K562 (cell line): ENCODE measurements around the gene TICAM1. TPM values are rescaled to one million over a fixed set of nuclear protein-coding genes. Genes with fewer than 3 reads are reported as not detected.

Source experiments
- ATAC-seq: fragments of 200-7000 bp; cut with Tn5 transposase; 3 replicates; pipeline ENCODE4 v1.9.1; 2020; ENCODE audit warnings: moderate library complexity
- BruUV-seq: library from RNA; stranded (reverse); fragments of 400-500 nt; replicated peaks from 2 replicates; lab custom pipeline; 2021; lab: Mats Ljungman, UMichigan
- CTCF ChIA-PET: fragments of 300-600 bp; formaldehyde crosslinking; extraction: SDS; loops from one replicate; lab custom pipeline; 2021; ENCODE audit warnings: low intra/inter-chr PET ratio; lab: Yijun Ruan, JAX
- POLR2A ChIA-PET: fragments of 300-600, 350-650 bp; sonication (Branson Sonifier 250); formaldehyde crosslinking; extraction: SDS; loops from one replicate; lab custom pipeline; 2021; ENCODE audit warnings: antibody characterized with exemption, inconsistent platforms; lab: Yijun Ruan, JAX
- DNase-seq, 4 experiments: peaks; one replicate each; pipeline versions ENCODE4 v3.0.0 to v3.0.0-alpha.2; 2011 to 2018; ENCODE audit warnings: low spot score in 3 of 4, mixed read lengths in 3 of 4; ENCODE audit errors: extremely low read depth in 1 of 4
- FAIRE-seq: peaks from 2 replicates; lab custom pipeline; 2011; peaks lifted over from hg19 to GRCh38; lab: Jason Lieb, UNC
- H2AFZ ChIP-seq: 2 replicates; pipeline ENCODE4 v1.6.0; 2011; ENCODE audit warnings: low read depth, low read length, control low read depth, inconsistent platforms
- H3K27ac ChIP-seq: fragments of 200-600 bp; 3 replicates; pipeline ENCODE4 v1.8.0; 2011; ENCODE audit warnings: low read depth, mild to moderate bottlenecking, control low read depth, inconsistent platforms, low read length, moderate library complexity, mixed read lengths; ENCODE audit errors: extremely low read depth
- H3K27me3 ChIP-seq, 2 experiments: fragments of 300-600 bp in 1 of 2; 2 replicates in 1 of 2; 3 replicates in 1 of 2; pipeline versions ENCODE4 v1.6.0 to v1.8.0; 2011; ENCODE audit warnings: inconsistent platforms in 2 of 2, low read length in 2 of 2, mild to moderate bottlenecking in 1 of 2, mixed read lengths in 1 of 2, moderate library complexity in 1 of 2; ENCODE audit not compliant: control insufficient read depth in 2 of 2, insufficient read depth in 2 of 2
- H3K36me3 ChIP-seq: fragments of 300-600 bp; 3 replicates; pipeline ENCODE4 v1.8.0; 2011; ENCODE audit warnings: mild to moderate bottlenecking, low read length, inconsistent platforms; ENCODE audit not compliant: control insufficient read depth, insufficient read depth
- H3K4me1 ChIP-seq, 2 experiments: fragments of 200-600 bp in 1 of 2; replicated peaks in 1 of 2; 2 replicates in 1 of 2; 3 replicates in 1 of 2; pipeline versions ENCODE4 v1.5.1 to v1.8.0; 2011; ENCODE audit warnings: inconsistent platforms in 2 of 2, low read length in 2 of 2, mild to moderate bottlenecking in 1 of 2, mixed read lengths in 1 of 2, moderate library complexity in 1 of 2; ENCODE audit not compliant: control insufficient read depth in 2 of 2, insufficient read depth in 2 of 2
- H3K4me2 ChIP-seq: 2 replicates; pipeline ENCODE4 v1.6.1; 2011; ENCODE audit warnings: low read length, control low read depth, inconsistent platforms, mixed read lengths; ENCODE audit not compliant: insufficient read depth
- H3K4me3 ChIP-seq: fragments of 200-600 bp; sonication (generic), shearing (Covaris generic); 2 replicates; pipeline ENCODE4 v1.5.1; 2016; ENCODE audit warnings: control low read depth, inconsistent platforms
- H3K79me2 ChIP-seq: fragments of 200-600 bp; 3 replicates; pipeline ENCODE4 v1.8.0; 2011; ENCODE audit warnings: low read length, inconsistent platforms; ENCODE audit not compliant: control insufficient read depth, insufficient read depth
- H3K9ac ChIP-seq, 2 experiments: 2 replicates each; pipeline versions ENCODE4 v1.6.0 to v1.6.1; 2011; ENCODE audit warnings: low read depth in 2 of 2, low read length in 2 of 2, control low read depth in 1 of 2, inconsistent platforms in 1 of 2, mild to moderate bottlenecking in 1 of 2, mixed read lengths in 1 of 2; ENCODE audit not compliant: insufficient read depth in 1 of 2
- H3K9me1 ChIP-seq: one replicate; pipeline ENCODE4 v1.6.0; 2011; ENCODE audit warnings: inconsistent platforms, mild to moderate bottlenecking, low read length, moderate library complexity; ENCODE audit not compliant: control insufficient read depth, insufficient read depth
- H3K9me3 ChIP-seq: replicated peaks from 2 replicates; pipeline ENCODE4 v1.5.1; 2011; ENCODE audit warnings: low read depth, low read length, inconsistent platforms; ENCODE audit not compliant: control insufficient read depth, insufficient read depth
- H4K20me1 ChIP-seq: replicated peaks from 2 replicates; pipeline ENCODE4 v1.6.1; 2011; ENCODE audit warnings: low read length, inconsistent platforms, mixed read lengths; ENCODE audit not compliant: control insufficient read depth, insufficient read depth
- BCLAF1 ChIP-seq, 2 experiments: fragments of 450-650 bp in 1 of 2; IDR thresholded peaks; 2 replicates each; pipeline ENCODE4 v1.6.1; 2011 to 2017; ENCODE audit warnings: low read depth in 2 of 2, antibody characterized with exemption in 1 of 2, borderline replicate concordance in 1 of 2, low read length in 1 of 2, mild to moderate bottlenecking in 1 of 2, mixed read lengths in 1 of 2; ENCODE audit not compliant: control insufficient read depth in 1 of 2
- ETS2 ChIP-seq: IDR thresholded peaks from 2 replicates; pipeline ENCODE4 v1.6.1; 2016; ENCODE audit warnings: borderline replicate concordance, missing genetic modification characterization, mild to moderate bottlenecking, moderate library complexity, missing compliant biosample characterization; ENCODE audit not compliant: poor library complexity, severe bottlenecking
- FOXP4 ChIP-seq: sonication (generic); formaldehyde crosslinking; IDR thresholded peaks from 2 replicates; pipeline ENCODE4 v1.8.0; 2022; ENCODE audit warnings: mild to moderate bottlenecking, missing genetic modification reagents, borderline replicate concordance
- GATAD2A ChIP-seq: fragments of 450-650 bp; IDR thresholded peaks from 2 replicates; pipeline ENCODE4 v1.6.1; 2017
- GTF2F1 ChIP-seq: IDR thresholded peaks from 2 replicates; pipeline ENCODE4 v1.6.1; 2011; ENCODE audit warnings: low read depth, low read length, improper control_type of control experiment
- HLTF ChIP-seq: fragments of 450-650 bp; IDR thresholded peaks from 2 replicates; pipeline ENCODE4 v1.6.1; 2016
- NBN ChIP-seq: fragments of 450-650 bp; IDR thresholded peaks from 2 replicates; pipeline ENCODE4 v1.6.1; 2016; ENCODE audit warnings: low read depth, mild to moderate bottlenecking
- NKRF ChIP-seq: fragments of 450-650 bp; IDR thresholded peaks from 2 replicates; pipeline ENCODE4 v1.6.1; 2016; ENCODE audit warnings: borderline replicate concordance
- PHF20 ChIP-seq: fragments of 450-650 bp; IDR thresholded peaks from 2 replicates; pipeline ENCODE4 v1.6.1; 2018; ENCODE audit not compliant: partially characterized antibody
- SAFB2 ChIP-seq: fragments of 200-400 bp; formaldehyde crosslinking; IDR thresholded peaks from 2 replicates; pipeline ENCODE4 v1.6.1; 2018; ENCODE audit warnings: borderline replicate concordance, low read length, low read depth, moderate library complexity; ENCODE audit not compliant: severe bottlenecking
- SMARCA5 ChIP-seq: fragments of 450-650 bp; IDR thresholded peaks from 2 replicates; pipeline ENCODE4 v1.6.1; 2016
- ZNF280A ChIP-seq: fragments of 450-650 bp; IDR thresholded peaks from 2 replicates; pipeline ENCODE4 v1.6.1; 2018; ENCODE audit warnings: mild to moderate bottlenecking, low read depth; ENCODE audit not compliant: partially characterized antibody
- WGBS: fragments of 100-300 bp; shearing (Covaris generic); methylation state at CpG from one replicate; pipeline ENCODE4 v1.1.6; 2016; ENCODE audit warnings: low coverage, mixed read lengths; ENCODE audit not compliant: insufficient coverage; ENCODE audit errors: missing lambda C conversion rate; 5-methylcytosine and 5-hydroxymethylcytosine counted together
- in situ Hi-C: fragments of 300-500 bp; cut with MboI; formaldehyde crosslinking; loops from 4 replicates; pipeline ENCODE4 v1.15.0; 2018; ENCODE audit warnings: inconsistent platforms, mixed read lengths
- intact Hi-C: fragments of 100-400 bp; cut with micrococcal nuclease; formaldehyde crosslinking; loops from 2 replicates; pipeline ENCODE4 v1.14.2; 2022
- polyA plus RNA-seq, 8 experiments: library from polyadenylated mRNA; depleted of rRNA in 4 of 8; stranded (reverse) in 5 of 8; unstranded in 3 of 8; fragments of >200 nt; fragmentation: Nextera tagmentation in 2 of 8; fragmentation: Illumina TruSeq in 1 of 8; extraction: Ambion mirVana in 2 of 8; extraction: Trizol in 1 of 8; gene quantifications; 2 replicates each; pipeline versions ENCODE4 v1.2.1 to v1.2.3, GENCODE V29; 2011 to 2014; ENCODE audit warnings: inconsistent platforms in 1 of 8, missing spikeins in 1 of 8
- total RNA-seq, 7 experiments: library from RNA; depleted of rRNA in 6 of 7; stranded (reverse); fragments of >200 nt in 6 of 7; fragmentation: Illumina TruSeq in 2 of 7; extraction: Trizol in 2 of 7; gene quantifications; 2 replicates each; pipeline versions ENCODE4 v1.2.1 to v1.2.3, GENCODE V29; 2011 to 2021; ENCODE audit warnings: low replicate concordance in 1 of 7

Gene TICAM1
- total and polyA plus RNA-seq, 9 of the 15 experiments (the other 6 are each of a cell fraction or from before 2014, with no cell fraction given): 0.07 to 11.6 (median 1.5) TPM

GRCh38 chr19:4830768-4831265 lies 695 bp downstream of the TICAM1 start:
- no peaks in the 10 kb centered on the region for H3K9me1 ChIP-seq
- ChIA-PET POLR2A (interaction anchor here (1.2 to 1.4 kb wide), 2 partner anchors 10 to 14 kb away, joined by 3 to 4 read pairs; no protein-coding TSS in a partner anchor), CTCF (interaction anchor here (0.8 kb wide), 1 partner anchor 19 kb away, joined by 5 read pairs; no protein-coding TSS in a partner anchor)
- in situ Hi-C loops: no loop called here
- peak overlapping the region; percentile 90 for H3K27ac ChIP-seq
- H3K9me3 ChIP-seq: no peaks in the 10 kb centered on the region; the same call in 1 of the 2 replicates
- peak in 3 of 4 experiments; percentile 26 to 38 (median 29) for DNase-seq
- peaks cover 31% of the 10 kb centered on the region for H3K79me2 ChIP-seq
- H3K4me3 ChIP-seq: peak overlapping the region; percentile 98
- peaks cover 7 to 15% of the 10 kb centered on the region in 2 experiments; a peak in 4 of 5 replicates for H3K4me1 ChIP-seq
- peak overlapping the region; percentile 100 for H2AFZ ChIP-seq
- H3K4me2 ChIP-seq: peak overlapping the region; percentile 92
- 11% methylated on average over 6 of the region's 6 CpGs for WGBS
- H3K36me3 ChIP-seq: peaks cover 3% of the 10 kb centered on the region; the same call in 1 of the 3 replicates
- intact Hi-C loops: no loop called here
- H4K20me1 ChIP-seq: no peaks in the 10 kb centered on the region
- FAIRE-seq: peak; percentile 76
- BruUV-seq: TSS peak; percentile 78
- peak; percentile 45 for ATAC-seq
- no peaks in the 10 kb centered on the region for H3K27me3 ChIP-seq
- H3K9ac ChIP-seq: peak overlapping the region; percentile 88 to 95
- TF ChIP-seq NKRF: peak; percentile 15; the same call in 1 of the 2 replicates
- no peak for TF ChIP-seq GTF2F1
- TF ChIP-seq NBN: 0 out of 2 replicates have a peak, but pooled peaks have one; percentile 48
- peak; percentile 79 for TF ChIP-seq SMARCA5
- peak; percentile 66 for TF ChIP-seq ZNF280A
- TF ChIP-seq GATAD2A: peak; percentile 48; the same call in 1 of the 2 replicates
- TF ChIP-seq FOXP4: no peak
- peak; percentile 23 for TF ChIP-seq PHF20
- TF ChIP-seq HLTF: peak; percentile 43; the same call in 1 of the 2 replicates
- peak in 1 of 2 experiments; percentile 32; a peak in 1 of 4 replicates for TF ChIP-seq BCLAF1 (IDR thresholded peaks at IDR 0.05; ENCODE audit: borderline replicate concordance in 1 of 2, control insufficient read depth in 1 of 2, low read depth in 2 of 2, low read length in 1 of 2)
- TF ChIP-seq SAFB2: no peak
- TF ChIP-seq ETS2 (tag): no peak
